HG02759 (cell line): ENCODE data around the gene LGALS7.
"Not testable (repeated sequence)": the region's sequence is repeated elsewhere in the genome, so short reads cannot be mapped to it uniquely, and the experiment has no call there.

ENCODE experiments used
- ATAC-seq: cut with Tn5 transposase; IDR thresholded peaks from one replicate; pipeline ENCODE4 v1.9.1; 2021; ENCODE audit warnings: mild to moderate bottlenecking, moderate library complexity; ENCODE audit not compliant: unreplicated experiment

The LGALS7 gene

DNA sequence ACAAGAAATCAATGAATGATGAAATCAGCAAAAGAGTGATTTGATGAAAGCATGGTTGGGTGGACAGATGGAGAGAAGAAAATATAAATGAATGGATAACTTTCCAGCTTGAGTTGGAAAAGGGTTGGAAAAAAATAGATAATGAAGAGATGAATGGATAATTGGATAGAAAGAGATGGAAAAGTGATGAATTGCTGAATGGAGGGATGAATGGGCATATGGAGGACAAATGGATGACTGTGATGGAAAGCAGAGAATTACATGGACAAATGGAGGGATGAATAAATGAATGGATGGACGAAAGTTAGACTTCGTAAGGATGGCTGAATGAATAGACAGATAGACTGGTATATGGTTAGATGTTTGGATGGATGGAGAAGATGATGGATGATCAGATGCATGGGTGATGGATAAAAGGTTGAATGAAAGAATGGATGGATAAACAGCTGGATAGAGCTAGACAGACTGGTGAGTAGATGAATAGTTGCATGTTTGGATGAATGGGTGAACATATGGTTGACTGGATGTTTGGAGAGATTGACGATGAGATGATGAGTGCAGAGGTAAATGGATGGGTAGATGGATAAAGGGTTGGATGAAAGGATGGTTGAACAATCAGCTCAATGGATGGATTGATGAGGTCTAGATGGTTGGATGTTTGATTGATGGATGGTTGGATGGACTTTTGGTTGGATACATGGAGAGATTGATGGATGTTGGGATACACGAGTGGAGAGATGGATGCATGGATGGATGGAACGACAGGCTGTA lies 27.4 kb upstream of the LGALS7 start:
- no peak for ATAC-seq

DNA sequence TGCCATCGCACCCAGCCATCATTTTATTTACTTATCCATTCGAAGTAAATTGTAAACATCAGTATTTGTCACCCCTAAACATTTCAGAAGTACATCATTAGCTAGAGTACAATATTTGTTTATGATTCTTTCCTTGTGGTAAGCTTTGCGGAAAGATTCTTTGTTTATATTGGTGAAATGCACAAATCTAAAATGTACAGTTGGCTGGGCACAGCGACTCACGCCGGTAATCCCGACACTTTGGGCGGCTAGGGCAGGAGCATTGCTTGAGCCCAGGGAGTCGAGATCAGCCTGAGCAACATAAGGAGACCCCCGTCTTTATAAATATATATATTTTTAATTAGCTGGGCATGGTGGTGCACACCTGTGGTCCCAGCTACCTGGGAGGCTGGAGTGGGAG lies 25.8 kb upstream of the LGALS7 start:
- ATAC-seq: no peak

DNA sequence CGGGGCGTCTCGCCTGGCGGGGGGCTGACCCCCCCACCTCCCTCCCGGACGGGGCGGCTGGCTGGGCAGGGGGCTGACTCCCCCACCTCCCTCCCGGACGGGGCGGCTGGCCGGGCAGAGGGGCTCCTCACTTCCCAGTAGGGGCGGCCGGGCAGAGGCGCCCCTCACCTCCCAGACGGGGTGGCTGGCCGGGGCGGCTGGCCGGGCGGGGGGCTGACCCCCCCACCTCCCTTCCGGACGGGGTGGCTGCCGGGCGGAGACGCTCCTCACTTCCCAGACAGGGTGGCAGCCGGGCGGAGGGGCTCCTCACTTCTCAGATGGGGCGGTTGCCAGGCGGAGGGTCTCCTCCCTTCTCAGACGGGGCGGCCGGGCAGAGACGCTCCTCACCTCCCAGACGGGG lies 24.5 kb upstream of the LGALS7 start:
- not testable (repeated sequence) for ATAC-seq

DNA sequence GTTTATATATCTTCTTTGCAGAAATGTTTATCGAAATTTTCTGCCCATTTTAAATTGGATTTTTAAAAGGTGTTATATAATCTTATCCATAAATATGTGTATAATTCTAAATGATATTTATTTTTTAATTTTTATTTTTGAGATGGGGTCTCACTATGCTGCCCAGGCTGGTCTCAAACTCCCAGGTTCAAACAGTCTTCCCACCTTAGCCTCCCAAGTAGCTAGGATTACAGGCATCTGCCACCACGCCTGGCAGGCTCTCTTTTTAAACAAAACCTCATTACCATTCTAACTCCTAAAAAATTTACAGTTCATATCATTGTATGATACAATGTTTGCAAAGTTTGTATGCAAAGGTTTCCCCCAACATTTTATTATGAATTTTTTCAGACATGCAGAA lies 22.8 kb upstream of the LGALS7 start:
- ATAC-seq: no peak

DNA sequence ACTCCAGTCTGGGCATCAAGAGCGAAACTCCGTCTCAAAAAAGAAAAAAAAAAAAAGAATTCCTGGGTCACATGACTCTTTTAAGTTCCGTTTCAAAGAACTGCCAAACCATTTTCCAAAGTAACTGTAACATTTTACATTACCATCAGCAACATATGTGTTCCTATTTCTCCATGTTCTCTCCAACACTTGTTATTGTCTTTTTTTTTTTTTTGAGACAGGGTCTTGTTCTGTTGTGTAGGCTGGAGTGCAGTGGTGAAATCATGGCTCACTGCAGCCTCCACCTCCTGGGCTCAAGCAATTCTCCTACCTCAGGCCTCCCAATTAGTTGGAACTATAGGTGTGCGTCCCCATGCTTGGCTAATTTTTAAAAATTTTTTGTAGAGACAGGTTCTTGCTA lies 22.2 kb upstream of the LGALS7 start:
- no peak for ATAC-seq

GRCh38 chr19:38793671-38794070 lies 20.4 kb upstream of the LGALS7 start:
- ATAC-seq: no peak

DNA sequence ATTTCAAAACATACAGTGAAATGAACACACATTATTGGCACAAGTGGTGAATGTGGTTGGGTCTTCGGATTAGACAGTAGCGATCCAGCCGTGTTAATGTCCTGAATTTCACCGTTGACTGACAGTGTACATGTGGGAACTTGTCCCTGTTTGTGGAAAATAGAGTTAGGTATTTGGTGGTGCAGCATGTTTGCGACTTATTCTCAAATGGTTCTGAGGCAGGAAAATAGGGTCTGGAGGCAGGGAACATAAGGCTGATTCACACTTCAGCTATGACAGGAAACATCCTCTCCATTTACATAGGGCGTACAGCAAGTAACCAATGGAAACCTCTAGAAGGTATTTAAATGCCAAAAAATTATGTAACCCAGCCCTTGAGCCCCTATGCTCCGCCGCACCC lies 19.9 kb upstream of the LGALS7 start:
- no peak for ATAC-seq

DNA sequence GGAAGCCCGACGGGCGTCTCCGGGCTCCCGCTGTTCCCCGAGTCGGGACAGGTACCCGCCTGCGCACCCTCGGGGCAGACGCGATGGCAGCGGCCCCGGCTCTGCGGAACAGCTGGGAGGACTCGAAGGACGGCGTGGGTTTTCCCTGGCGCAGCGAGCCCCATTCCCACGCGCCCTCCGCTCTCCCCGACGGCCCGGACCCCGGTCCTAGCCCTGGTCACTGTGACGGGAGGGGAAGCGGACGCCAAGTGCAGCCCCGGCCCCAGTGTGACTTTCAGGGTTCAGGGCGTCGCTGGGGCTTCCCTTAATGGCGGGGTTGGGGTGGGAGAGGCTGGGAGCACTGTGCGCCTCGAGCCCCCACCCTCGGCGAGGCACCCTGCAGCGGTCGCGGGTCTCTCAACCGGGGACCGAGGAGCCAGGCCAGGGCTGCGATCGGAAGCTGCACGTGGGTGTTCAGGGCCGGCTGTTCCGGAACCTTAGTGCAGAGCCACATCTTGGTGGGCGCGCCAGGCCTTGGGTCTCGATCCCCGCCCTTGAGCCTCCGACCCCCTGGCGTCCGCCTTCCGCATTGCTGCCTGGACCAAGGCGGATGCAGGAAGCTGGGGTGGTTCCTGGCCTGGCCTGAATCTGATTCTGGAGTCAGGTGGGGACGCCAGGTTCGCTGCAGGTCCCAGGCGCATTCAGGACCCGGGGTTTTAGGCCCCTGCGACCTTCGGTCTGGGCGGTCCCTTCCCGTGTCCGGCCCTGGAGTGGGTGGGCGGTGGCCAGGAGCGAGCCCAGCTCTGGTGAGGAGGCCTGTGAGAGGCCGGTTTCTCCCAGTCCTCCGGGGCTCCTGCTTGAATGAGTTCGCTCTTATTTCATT lies 19.2 kb upstream of the LGALS7 start:
- ATAC-seq: peak; percentile 14

GRCh38 chr19:38791451-38792064 lies 18.2 kb upstream of the LGALS7 start:
- peak; percentile 77 for ATAC-seq

- not testable (repeated sequence) for ATAC-seq
Measured at GRCh38 chr19:38790507-38791403, 17.4 kb upstream of the LGALS7 start.

- no peak for ATAC-seq
Measured at GRCh38 chr19:38788478-38789243, 15.3 kb upstream of the LGALS7 start, which contains the start of gene LGALS7B. TSS of gene LGALS7B (plus strand) at chr19:38789200. CDS start at chr19:38789227, 27 bp downstream.

- ATAC-seq: no peak
Measured at GRCh38 chr19:38786572-38787265, 13.4 kb upstream of the LGALS7 start.

- ATAC-seq: not testable (repeated sequence)
Measured at GRCh38 chr19:38786061-38786460, 12.7 kb upstream of the LGALS7 start.

DNA sequence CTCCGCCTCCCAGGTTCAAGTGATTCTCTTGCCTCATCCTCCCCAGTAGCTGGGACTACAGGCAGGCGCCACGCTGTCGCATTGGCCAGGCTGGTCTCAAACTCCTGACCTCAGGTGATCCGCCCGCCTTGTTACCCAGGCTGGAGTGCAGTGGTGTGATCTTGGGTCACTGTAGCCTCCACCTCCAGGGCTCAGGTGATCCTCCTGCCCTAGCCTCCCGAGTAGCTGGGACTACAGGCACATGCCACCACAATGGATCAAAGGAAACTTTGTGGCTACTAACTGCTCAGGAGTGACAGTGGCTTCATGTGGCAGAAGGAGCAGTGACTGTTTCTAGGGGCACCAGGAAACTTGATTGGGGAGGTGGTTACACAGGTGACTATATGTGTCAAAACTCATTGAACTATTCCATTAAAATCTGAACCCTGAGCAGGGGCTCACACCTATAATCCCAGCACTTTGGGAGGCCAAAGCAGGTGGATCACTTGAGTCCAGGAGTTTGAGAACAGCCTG lies 11.9 kb upstream of the LGALS7 start:
- ATAC-seq: no peak

DNA sequence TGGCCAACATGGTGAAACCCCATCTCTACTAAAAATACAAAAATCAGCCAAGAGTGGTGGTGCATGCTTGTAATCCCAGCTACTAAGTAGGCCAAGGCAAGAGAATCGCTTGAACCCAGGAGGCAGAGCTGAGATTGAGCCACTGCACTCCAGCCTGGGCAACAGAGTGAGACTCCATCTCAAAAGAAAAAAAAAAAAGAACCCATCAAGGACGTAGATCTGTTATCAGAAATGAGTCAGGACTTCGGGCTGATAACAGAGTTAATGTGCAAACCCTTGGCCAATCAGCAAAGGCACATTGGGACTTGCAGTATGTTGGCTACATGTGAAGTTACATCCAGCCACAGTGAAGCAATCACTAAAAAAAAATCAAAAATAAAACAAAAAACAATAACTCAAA lies 10.9 kb upstream of the LGALS7 start:
- no peak for ATAC-seq

GRCh38 chr19:38782212-38782611 lies 8.9 kb upstream of the LGALS7 start:
- not testable (repeated sequence) for ATAC-seq

DNA sequence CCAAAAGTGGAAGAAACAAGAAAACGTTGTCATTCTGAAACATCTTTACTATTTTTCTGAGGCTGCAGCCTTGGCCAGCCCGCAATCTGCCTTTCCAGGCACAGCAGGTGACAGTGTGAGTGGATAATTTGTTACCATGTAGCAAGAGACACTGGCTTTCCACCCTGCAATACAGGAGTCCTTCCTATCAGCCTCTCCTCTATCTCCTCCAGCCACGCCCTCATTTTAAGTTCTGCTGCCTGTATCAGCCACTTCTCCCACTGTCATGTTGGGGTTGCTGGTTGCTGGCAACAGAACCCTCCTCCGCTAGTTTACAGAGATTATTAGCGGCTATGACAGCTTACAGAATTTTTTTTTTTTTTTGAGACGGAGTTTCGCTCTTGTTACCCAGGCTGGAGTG lies 7.7 kb upstream of the LGALS7 start:
- ATAC-seq: no peak

DNA sequence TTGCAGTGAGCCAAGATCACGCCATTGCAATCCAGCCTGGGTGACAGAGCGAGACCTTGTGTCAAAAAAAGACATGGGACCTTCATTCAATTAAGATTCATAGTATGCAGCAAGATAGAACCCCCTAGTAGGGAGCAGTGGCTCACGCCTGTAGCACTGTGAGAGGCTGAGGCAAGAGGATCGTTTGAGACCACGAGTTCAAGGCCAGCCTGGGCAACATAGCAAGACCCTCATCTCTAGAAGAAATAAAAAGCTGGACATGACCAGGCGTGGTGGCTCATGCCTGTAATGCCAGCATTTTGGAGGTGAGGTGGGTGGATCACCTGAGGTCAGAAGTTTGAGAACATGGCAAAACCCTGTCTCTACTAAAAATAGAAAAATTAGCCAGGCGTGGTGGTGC lies 7.1 kb upstream of the LGALS7 start:
- no peak for ATAC-seq

GRCh38 chr19:38778733-38779132 lies 5.4 kb upstream of the LGALS7 start:
- no peak for ATAC-seq
